BE2C (cell line): Measurements from ENCODE around the gene ADK. TPM values are rescaled to one million over a fixed set of nuclear protein-coding genes. Genes with fewer than 3 reads are reported as not detected.

Source experiments
- DNase-seq: peaks from one replicate; pipeline ENCODE4 v3.0.0-alpha.2; 2020
- H3K27me3 ChIP-seq: fragments of 250-450 bp; sonication (Bioruptor Pico); 2 replicates; pipeline ENCODE4 v1.5.1; 2020; ENCODE audit warnings: mild to moderate bottlenecking
- H3K36me3 ChIP-seq: fragments of 250-450 bp; sonication (Bioruptor Pico); 2 replicates; pipeline ENCODE4 v1.5.1; 2020; ENCODE audit warnings: mild to moderate bottlenecking
- H3K4me1 ChIP-seq: fragments of 250-450 bp; sonication (Bioruptor Pico); 2 replicates; pipeline ENCODE4 v1.5.1; 2020
- H3K4me3 ChIP-seq: 2 replicates; pipeline ENCODE4 v1.5.1; 2011; ENCODE audit warnings: low read depth, low read length
- H3K9me3 ChIP-seq: fragments of 250-450 bp; sonication (Bioruptor Pico); 2 replicates; pipeline ENCODE4 v1.5.1; 2020
- CTCF ChIP-seq: IDR thresholded peaks from 2 replicates; pipeline ENCODE4 v1.5.1; 2012; ENCODE audit warnings: mild to moderate bottlenecking, low read depth, low read length
- polyA plus RNA-seq: library from polyadenylated mRNA; unstranded; fragments of >200 nt; gene quantifications from one replicate; pipeline ENCODE4 v1.2.1, GENCODE V29; 2012; ENCODE audit warnings: low read depth, missing spikeins; ENCODE audit not compliant: insufficient read length, insufficient read depth

The ADK gene
- polyA plus RNA-seq, result 38.5 TPM

- Histone ChIP-seq H3K9me3 (no peaks in the 10 kb centered on the region), H3K4me3 (peak within 1 kb of the TSS; percentile 73), H3K36me3 (peaks cover 9% of the 10 kb centered on the region; the same call in 1 of the 2 replicates), H3K4me1 (peaks cover 3% of the 10 kb centered on the region), H3K27me3 (no peaks in the 10 kb centered on the region)
- TF ChIP-seq CTCF, result peak; percentile 13; the same call in 1 of the 2 replicates
- peak; percentile 100 for DNase-seq
Measured at GRCh38 chr10:74150990-74151878, at the start of gene ADK. Gene ADK, plus strand, starts transcription at chr10:74151221. Its CDS starts 58 bp downstream, at chr10:74151279.

- peak; percentile 67 for TF ChIP-seq CTCF
- no peak overlapping the region for H3K4me3 ChIP-seq
- DNase-seq, result no peak
Measured at GRCh38 chr10:74103560-74104258, 47.3 kb upstream of the ADK start.

GRCh38 chr10:74104480-74104879 lies 46.5 kb upstream of the ADK start:
- H3K36me3 ChIP-seq, result peaks cover 37% of the 10 kb centered on the region
- no peak for TF ChIP-seq CTCF
- H3K27me3 ChIP-seq, result no peaks in the 10 kb centered on the region
- no peak overlapping the region for H3K4me3 ChIP-seq
- H3K4me1 ChIP-seq, result no peaks in the 10 kb centered on the region
- DNase-seq, result no peak
- H3K9me3 ChIP-seq, result no peaks in the 10 kb centered on the region; the same call in 1 of the 2 replicates

More at GRCh38 chr10:74103560-74104258, 47.3 kb upstream of the ADK start:
- peaks cover 33% of the 10 kb centered on the region for H3K36me3 ChIP-seq
- no peaks in the 10 kb centered on the region; the same call in 1 of the 2 replicates for H3K9me3 ChIP-seq
- H3K4me1 ChIP-seq, result no peaks in the 10 kb centered on the region
- H3K27me3 ChIP-seq, result no peaks in the 10 kb centered on the region

- Histone ChIP-seq H3K4me3 (no peak overlapping the region), H3K9me3 (no peaks in the 10 kb centered on the region; the same call in 1 of the 2 replicates), H3K27me3 (no peaks in the 10 kb centered on the region), H3K36me3 (peaks cover 42% of the 10 kb centered on the region), H3K4me1 (no peaks in the 10 kb centered on the region)
- no peak for DNase-seq
- TF ChIP-seq CTCF, result no peak
Measured at GRCh38 chr10:74104996-74105395, 46.0 kb upstream of the ADK start.

GRCh38 chr10:74107391-74107790 lies 43.6 kb upstream of the ADK start:
- no peaks in the 10 kb centered on the region for H3K4me1 ChIP-seq
- H3K4me3 ChIP-seq, result no peak overlapping the region
- DNase-seq, result no peak
- no peaks in the 10 kb centered on the region for H3K27me3 ChIP-seq
- H3K36me3 ChIP-seq, result peaks cover 49% of the 10 kb centered on the region
- TF ChIP-seq CTCF, result no peak
- H3K9me3 ChIP-seq, result no peaks in the 10 kb centered on the region; the same call in 1 of the 2 replicates
